ENCODE data around the gene RP9. TPM values are rescaled to one million over a fixed set of nuclear protein-coding genes. Genes with fewer than 3 reads are reported as not detected.

Gene RP9
- total RNA-seq, 1 experiment from 2014 or later: 16.2 TPM

- no peaks in the 10 kb centered on the region for H4K20me1 ChIP-seq (ENCODE audit: control insufficient read depth, insufficient read depth, insufficient read length)
- Mint-ChIP-seq H3K27me3 (ENCODE audit: low read depth) (no peaks in the 10 kb centered on the region; the same call in 1 of the 2 replicates), H3K27ac (no peak overlapping the region), H3K4me3 (no peak overlapping the region), H3K36me3 (ENCODE audit: insufficient read depth in 1 of 3, low read depth in 3 of 3) (no peaks in the 10 kb centered on the region), H3K4me1 (peaks cover 48 to 51% of the 10 kb centered on the region in 2 experiments), H3K9me3 (no peaks in the 10 kb centered on the region)
- no peak overlapping the region for H3K9ac ChIP-seq (ENCODE audit: extremely low read depth, insufficient read length, low read length)
- no peaks in the 10 kb centered on the region for H3K23me2 ChIP-seq (ENCODE audit: insufficient read length, low read depth, low read length, poor library complexity, severe bottlenecking)
- no peak overlapping the region for H2BK12ac ChIP-seq (ENCODE audit: insufficient read length, low read depth, low read length)
- H3K4ac ChIP-seq (ENCODE audit: low read depth, low read length): no peak overlapping the region
- peaks cover 11% of the 10 kb centered on the region; the same call in 1 of the 2 replicates for H3K4me1 ChIP-seq (ENCODE audit: insufficient read depth, low read length)
- no peaks in the 10 kb centered on the region for H3K79me2 ChIP-seq (ENCODE audit: insufficient read depth, low read length)
- H3K4me2 ChIP-seq (ENCODE audit: insufficient read depth, insufficient read length, low read length): no peak overlapping the region
- H3T11ph ChIP-seq (ENCODE audit: low read length): no peak overlapping the region
- H2BK120ac ChIP-seq (ENCODE audit: low read depth, low read length, poor library complexity, severe bottlenecking): no peak overlapping the region
- no peaks in the 10 kb centered on the region for H3K9me3 ChIP-seq (ENCODE audit: control insufficient read depth, low read depth, low read length)
- no peak overlapping the region for H3K14ac ChIP-seq (ENCODE audit: insufficient read depth, low read length)
- H4K91ac ChIP-seq (ENCODE audit: insufficient read length, low read depth, low read length): no peak overlapping the region
- H2AFZ ChIP-seq (ENCODE audit: low read length): no peak overlapping the region
- H3K23ac ChIP-seq (ENCODE audit: insufficient read length, low read depth, low read length): no peak overlapping the region
- H3K27ac ChIP-seq (ENCODE audit: insufficient read length, low read depth, low read length): no peak overlapping the region
- H2BK5ac ChIP-seq (ENCODE audit: insufficient read length, low read length): no peak overlapping the region
- H2AK5ac ChIP-seq (ENCODE audit: insufficient read length, low read length): no peak overlapping the region
- no peak overlapping the region for H4K8ac ChIP-seq (replicated peaks; ENCODE audit: insufficient read length, low read depth, low read length)
- no peak overlapping the region for H3K56ac ChIP-seq (ENCODE audit: insufficient read length, low read depth, low read length)
- H3K27me3 ChIP-seq (ENCODE audit: insufficient read depth, low read length): no peaks in the 10 kb centered on the region
- H3K79me1 ChIP-seq (ENCODE audit: insufficient read depth, low read depth, low read length, poor library complexity, severe bottlenecking): no peaks in the 10 kb centered on the region
- no peak overlapping the region for H4K5ac ChIP-seq (ENCODE audit: insufficient read length, low read depth, low read length)
- H3K18ac ChIP-seq (ENCODE audit: insufficient read length, low read depth, low read length): no peak overlapping the region
- no peak overlapping the region for H2BK15ac ChIP-seq (ENCODE audit: low read depth, low read length)
- TF ChIP-seq CTCF (conservative IDR thresholded peaks at IDR 0.05): no peak
- DNase-seq: no peak
- WGBS (ENCODE audit: extremely low coverage, insufficient read length, low lambda C conversion rate): no CpG with 5 or more reads among the region's 2 CpGs
- H2BK20ac ChIP-seq (ENCODE audit: low read depth, low read length, poor library complexity, severe bottlenecking): no peak overlapping the region
Observed at GRCh38 chr7:33079096-33079495, 30.1 kb downstream of the RP9 start.

Data from H9 (cell line).